Mesendoderm (in vitro differentiated cells): Measurements from ENCODE around the gene BRD9. TPM values are rescaled to one million over a fixed set of nuclear protein-coding genes. Genes with fewer than 3 reads are reported as not detected.
"Not testable (repeated sequence)": the region's sequence is repeated elsewhere in the genome, so short reads cannot be mapped to it uniquely, and the experiment has no call there.

Source experiments
- DNase-seq: peaks from one replicate; pipeline ENCODE4 v3.0.0; 2013
- H2AK5ac ChIP-seq: 2 replicates; pipeline ENCODE4 v1.6.1; 2013; ENCODE audit warnings: low read length, inconsistent platforms
- H2BK120ac ChIP-seq: 2 replicates; pipeline ENCODE4 v1.6.1; 2013; ENCODE audit warnings: low read depth, mild to moderate bottlenecking, low read length, moderate library complexity, mixed read lengths
- H2BK15ac ChIP-seq: replicated peaks from 2 replicates; pipeline ENCODE4 v1.6.1; 2013; ENCODE audit warnings: low read depth, mild to moderate bottlenecking, moderate library complexity
- H2BK5ac ChIP-seq: 2 replicates; pipeline ENCODE4 v1.6.1; 2013; ENCODE audit warnings: low read length, inconsistent platforms
- H3K18ac ChIP-seq: 2 replicates; pipeline ENCODE4 v1.6.1; 2013; ENCODE audit warnings: mild to moderate bottlenecking, low read length, mixed read lengths
- H3K23ac ChIP-seq: one replicate; pipeline ENCODE4 v1.6.1; 2013; ENCODE audit warnings: low read length
- H3K27ac ChIP-seq: 2 replicates; pipeline ENCODE4 v1.5.1; 2013; ENCODE audit warnings: low read depth, mild to moderate bottlenecking, inconsistent platforms, low read length, moderate library complexity
- H3K27me3 ChIP-seq: 2 replicates; pipeline ENCODE4 v1.6.1; 2013; ENCODE audit warnings: low read length, control low read depth, mild to moderate bottlenecking, inconsistent platforms; ENCODE audit not compliant: insufficient read depth, poor library complexity
- H3K36me3 ChIP-seq: 2 replicates; pipeline ENCODE4 v1.6.1; 2013; ENCODE audit warnings: low read length, inconsistent platforms; ENCODE audit not compliant: control insufficient read depth, insufficient read depth
- H3K4ac ChIP-seq: one replicate; pipeline ENCODE4 v1.6.1; 2013; ENCODE audit warnings: low read depth, mild to moderate bottlenecking, low read length, moderate library complexity
- H3K4me1 ChIP-seq: 2 replicates; pipeline ENCODE4 v1.6.1; 2013; ENCODE audit warnings: low read depth, low read length, inconsistent platforms; ENCODE audit not compliant: control insufficient read depth
- H3K4me2 ChIP-seq: 2 replicates; pipeline ENCODE4 v1.6.1; 2013; ENCODE audit warnings: low read length
- H3K4me3 ChIP-seq: 2 replicates; pipeline ENCODE4 v1.5.1; 2013; ENCODE audit warnings: mild to moderate bottlenecking, low read length
- H3K56ac ChIP-seq: one replicate; pipeline ENCODE4 v1.6.1; 2013; ENCODE audit warnings: low read length
- H3K79me1 ChIP-seq: 2 replicates; pipeline ENCODE4 v1.6.1; 2013; ENCODE audit warnings: low read length, inconsistent platforms
- H3K79me2 ChIP-seq: 2 replicates; pipeline ENCODE4 v1.6.1; 2013; ENCODE audit warnings: mild to moderate bottlenecking, low read length; ENCODE audit not compliant: control insufficient read depth, insufficient read depth
- H3K9ac ChIP-seq: 2 replicates; pipeline ENCODE4 v1.6.1; 2013; ENCODE audit warnings: low read length, inconsistent platforms
- H4K5ac ChIP-seq: one replicate; pipeline ENCODE4 v1.6.1; 2013; ENCODE audit warnings: low read length
- H4K8ac ChIP-seq: one replicate; pipeline ENCODE4 v1.6.1; 2013; ENCODE audit warnings: low read depth, mild to moderate bottlenecking, control low read depth, low read length, moderate library complexity
- WGBS: extraction: QIAGEN DNeasy Blood & Tissue Kit; methylation state at CpG from one replicate; pipeline ENCODE4 v1.1.7; 2013; ENCODE audit warnings: low lambda C conversion rate, missing lambda C conversion rate; ENCODE audit not compliant: insufficient coverage; ENCODE audit errors: extremely low coverage; 5-methylcytosine and 5-hydroxymethylcytosine counted together
- polyA plus RNA-seq, 2 experiments: library from polyadenylated mRNA; stranded (reverse); fragments of 200-250 nt; gene quantifications; one replicate each; pipeline ENCODE4 v1.2.3, GENCODE V29; 2013

BRD9 gene
- 36.9 TPM for polyA plus RNA-seq (2013, experiment 1 of 2)
- polyA plus RNA-seq (2013, experiment 2 of 2), result 36.8 TPM

DNA sequence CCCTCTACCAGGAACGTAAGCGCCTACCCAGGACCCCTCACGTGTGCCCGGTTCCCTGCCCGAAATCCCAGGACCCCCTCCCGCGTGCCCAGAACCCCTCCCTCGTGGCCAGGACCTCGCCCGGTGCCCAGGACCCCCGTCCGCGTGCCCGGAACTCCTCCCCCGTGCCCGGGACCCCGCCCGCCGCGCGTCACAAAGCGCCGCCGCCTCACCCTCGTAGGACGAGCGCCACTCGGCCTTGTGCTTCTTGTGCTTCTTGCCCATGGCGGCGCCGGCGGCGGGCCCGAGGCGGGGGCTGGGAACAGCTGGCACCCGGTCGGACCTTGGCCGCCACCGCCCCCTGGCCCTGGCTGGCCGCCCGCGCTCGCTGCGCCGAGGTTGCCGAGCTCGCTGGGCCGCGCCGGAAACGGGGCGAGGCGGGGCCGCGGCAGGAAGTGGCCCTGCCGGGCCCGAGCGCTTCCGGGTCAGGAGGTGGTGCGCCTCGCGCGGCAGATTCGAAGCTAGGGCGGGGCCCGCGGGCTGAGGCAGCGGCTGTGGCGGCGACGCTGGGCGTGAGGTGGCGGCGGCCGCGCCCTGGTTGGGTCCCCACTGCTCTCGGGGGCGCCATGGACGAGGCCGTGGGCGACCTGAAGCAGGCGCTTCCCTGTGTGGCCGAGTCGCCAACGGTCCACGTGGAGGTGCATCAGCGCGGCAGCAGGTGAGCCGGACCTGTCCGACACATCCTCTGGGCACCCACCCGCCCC is at the start of gene BRD9, which contains the start of gene TRIP13:
TSS of gene BRD9 (minus strand) at position 408 of the 743 bp plus-strand sequence. CDS start at position 264, 144 bp downstream.
TSS of gene TRIP13 (plus strand) at position 491 of the 743 bp plus-strand sequence. CDS start at position 606, 115 bp downstream.
- Histone ChIP-seq H4K5ac (no peak within 1 kb of the TSS), H2BK120ac (no peak within 1 kb of the TSS), H3K79me1 (peaks cover 39% of the 10 kb centered on the region), H3K4ac (peak within 1 kb of the TSS; percentile 90), H3K4me1 (peaks cover 4% of the 10 kb centered on the region), H3K18ac (peak within 1 kb of the TSS; percentile 40), H2AK5ac (peak within 1 kb of the TSS; percentile 95), H3K4me2 (peak within 1 kb of the TSS; percentile 99), H3K4me3 (peak within 1 kb of the TSS; percentile 95), H3K27me3 (no peaks in the 10 kb centered on the region), H3K27ac (peak within 1 kb of the TSS; percentile 49), H3K36me3 (peaks cover 13% of the 10 kb centered on the region), H3K56ac (peak within 1 kb of the TSS; percentile 98), H3K9ac (peak within 1 kb of the TSS; percentile 99), H2BK5ac (peak within 1 kb of the TSS; percentile 81), H4K8ac (peak within 1 kb of the TSS; percentile 58), H3K79me2 (peaks cover 57% of the 10 kb centered on the region), H2BK15ac (no peak within 1 kb of the TSS), H3K23ac (peak within 1 kb of the TSS; percentile 98)
- WGBS, result no CpG with 5 or more reads among the region's 91 CpGs
- peak; percentile 86 for DNase-seq

DNA sequence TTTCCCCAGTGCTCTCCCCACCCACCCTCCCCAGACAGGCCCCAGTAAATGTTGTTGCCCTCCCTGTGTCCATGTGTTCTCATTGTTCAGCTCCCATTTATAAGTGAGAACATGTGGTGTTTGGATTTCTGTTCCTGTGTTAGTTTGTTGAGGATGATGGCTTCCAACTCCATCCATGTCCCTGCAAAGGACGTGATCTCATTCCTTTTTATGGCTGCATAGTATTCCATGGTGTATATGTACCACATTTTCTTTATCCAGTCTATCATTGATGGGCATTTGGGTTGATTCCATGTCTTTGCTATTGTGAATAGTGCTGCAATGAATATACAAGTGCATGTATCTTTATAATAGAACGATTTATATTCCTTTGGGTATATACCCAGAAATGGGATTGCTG is 48.1 kb upstream of the BRD9 start:
- H2BK15ac ChIP-seq, DNase-seq, H2AK5ac ChIP-seq, H4K8ac ChIP-seq, H2BK5ac ChIP-seq, H3K23ac ChIP-seq, H3K4me1 ChIP-seq, H3K9ac ChIP-seq, H3K56ac ChIP-seq, H2BK120ac ChIP-seq, H3K18ac ChIP-seq, H3K79me2 ChIP-seq, H3K4me2 ChIP-seq, H3K4ac ChIP-seq, H3K27me3 ChIP-seq, H3K79me1 ChIP-seq, H4K5ac ChIP-seq, H3K4me3 ChIP-seq, H3K27ac ChIP-seq, H3K36me3 ChIP-seq: not testable (repeated sequence)
- WGBS, result no CpG with 5 or more reads among the region's 2 CpGs

DNA sequence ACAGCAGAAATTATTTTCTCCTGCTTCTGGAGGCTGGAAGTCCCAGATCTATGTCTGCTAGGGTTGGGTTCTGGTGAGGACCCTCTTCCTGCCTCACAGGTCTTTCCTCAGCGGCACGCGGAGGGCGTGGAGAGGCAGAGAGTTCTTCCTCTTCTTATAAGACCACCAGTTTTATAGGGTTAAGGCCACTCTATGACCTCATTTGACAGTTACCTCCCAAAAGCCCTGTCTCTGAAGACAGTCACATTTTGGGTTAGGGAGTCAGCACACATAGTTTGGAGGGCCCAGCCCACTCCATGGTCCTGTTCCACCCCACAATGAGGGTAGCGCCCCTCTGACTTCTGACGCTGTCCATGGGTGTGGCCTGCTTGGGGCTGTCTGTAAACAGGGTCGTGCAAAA is 46.8 kb upstream of the BRD9 start:
- Histone ChIP-seq H3K4me2 (no peak overlapping the region), H3K23ac (no peak overlapping the region), H3K79me1 (no peaks in the 10 kb centered on the region), H4K5ac (no peak overlapping the region), H3K18ac (no peak overlapping the region), H3K27ac (no peak overlapping the region), H2BK15ac (no peak overlapping the region), H2AK5ac (no peak overlapping the region), H3K4ac (no peak overlapping the region), H3K36me3 (no peaks in the 10 kb centered on the region), H3K27me3 (no peaks in the 10 kb centered on the region), H3K79me2 (no peaks in the 10 kb centered on the region), H2BK5ac (no peak overlapping the region), H2BK120ac (no peak overlapping the region), H3K4me1 (no peaks in the 10 kb centered on the region), H3K9ac (no peak overlapping the region), H4K8ac (no peak overlapping the region), H3K56ac (no peak overlapping the region), H3K4me3 (no peak overlapping the region)
- no peak for DNase-seq
- no CpG with 5 or more reads among the region's 7 CpGs for WGBS

DNA sequence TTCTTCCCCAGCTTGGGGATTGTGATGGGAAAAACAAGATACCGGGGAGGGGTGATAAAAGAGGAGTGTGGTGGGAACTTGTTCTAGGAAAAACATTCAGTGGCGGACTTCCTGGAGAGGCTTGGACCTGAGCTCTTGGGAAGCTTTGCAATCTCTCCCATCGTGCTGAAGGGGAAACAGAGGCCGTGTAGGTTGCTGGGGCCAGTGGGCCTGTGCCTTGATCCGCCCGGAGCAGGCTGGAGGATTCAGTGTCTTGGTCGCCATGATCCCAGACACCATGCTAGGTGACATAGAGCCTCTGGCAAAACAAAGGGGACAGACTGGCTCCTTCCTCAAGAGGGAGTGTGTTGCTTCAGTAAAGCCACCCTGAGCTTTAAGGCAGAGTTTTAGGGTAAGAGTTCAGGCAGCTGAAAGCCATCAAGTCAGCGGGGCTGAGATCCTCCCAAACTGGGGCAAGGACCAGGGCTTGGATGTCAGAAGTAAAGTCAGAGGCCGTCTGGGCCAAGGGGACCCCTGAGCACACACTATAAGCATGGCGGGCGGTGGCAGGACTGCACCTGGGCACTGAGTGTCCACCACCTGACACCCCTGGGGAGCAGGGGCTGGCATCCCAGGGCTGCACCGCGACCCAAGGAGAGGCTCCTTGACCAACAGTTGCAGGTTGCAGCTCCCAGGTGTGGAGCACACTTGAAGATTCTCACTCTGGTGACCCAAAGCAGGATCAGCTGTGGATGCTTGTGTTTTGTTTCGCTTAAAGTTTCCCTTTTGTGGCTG is 44.7 kb upstream of the BRD9 start:
- Histone ChIP-seq H4K8ac (no peak overlapping the region), H3K27ac (no peak overlapping the region), H3K79me1 (no peaks in the 10 kb centered on the region), H2BK15ac (no peak overlapping the region), H3K4me2 (no peak overlapping the region), H3K4me1 (no peaks in the 10 kb centered on the region), H2BK5ac (no peak overlapping the region), H2BK120ac (no peak overlapping the region), H3K56ac (no peak overlapping the region), H3K4me3 (no peak overlapping the region), H3K4ac (no peak overlapping the region), H3K18ac (no peak overlapping the region), H3K23ac (no peak overlapping the region), H3K79me2 (no peaks in the 10 kb centered on the region), H3K9ac (no peak overlapping the region), H3K27me3 (no peaks in the 10 kb centered on the region), H2AK5ac (no peak overlapping the region), H3K36me3 (no peaks in the 10 kb centered on the region), H4K5ac (no peak overlapping the region)
- DNase-seq, result no peak
- WGBS, result no CpG with 5 or more reads among the region's 14 CpGs

DNA sequence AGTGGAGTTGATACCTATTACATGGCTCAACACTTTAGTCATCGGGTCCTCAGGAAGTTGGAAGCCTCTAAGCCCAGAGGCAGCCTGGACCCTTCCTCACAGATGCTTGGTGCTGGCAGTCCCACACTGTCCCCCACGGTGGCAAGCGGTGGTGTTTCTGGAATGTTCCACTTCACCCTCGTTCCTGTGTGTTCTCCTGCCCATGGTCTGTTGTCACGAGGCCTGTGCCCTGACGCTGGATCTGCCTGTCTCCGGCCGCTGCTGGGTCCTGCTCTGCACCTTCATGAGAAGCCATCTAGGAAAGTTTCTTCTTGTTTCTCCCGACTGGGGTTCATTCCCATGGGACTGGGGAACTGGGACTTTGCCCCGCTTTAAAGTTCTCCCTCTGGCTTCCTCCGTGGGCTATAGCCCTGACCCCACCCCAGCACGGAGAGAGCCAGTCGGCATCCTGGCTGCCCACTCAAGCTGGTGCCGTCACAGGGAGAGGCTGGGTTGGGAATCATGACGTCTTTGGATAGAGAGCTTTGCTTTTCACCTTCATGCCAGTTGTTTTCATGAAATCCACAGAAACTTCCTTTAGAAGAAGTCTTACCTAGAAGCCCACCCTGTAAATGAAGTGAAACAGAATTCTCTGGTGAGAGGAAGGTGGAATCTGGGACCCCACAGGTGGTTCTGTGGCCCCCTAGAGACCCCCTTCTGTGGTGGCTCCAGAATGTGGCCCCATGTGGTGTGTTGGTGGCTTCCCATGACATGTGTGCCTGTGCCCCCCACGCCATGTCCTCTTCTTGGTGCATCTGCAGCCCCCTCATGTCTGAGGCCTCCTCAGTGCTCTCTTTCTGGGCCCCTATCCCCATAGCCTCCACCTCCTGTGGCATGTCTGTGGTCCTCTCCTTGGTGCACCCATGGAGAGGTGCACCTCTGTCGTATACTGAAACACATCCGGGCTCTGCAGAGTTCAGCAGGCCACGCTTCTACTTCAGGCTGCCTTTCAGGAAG is 43.8 kb upstream of the BRD9 start:
- no peaks in the 10 kb centered on the region for H3K36me3 ChIP-seq
- no peak overlapping the region for H2BK120ac ChIP-seq
- no peak overlapping the region for H3K18ac ChIP-seq
- H2AK5ac ChIP-seq, result no peak overlapping the region
- no peak overlapping the region for H3K56ac ChIP-seq
- no peak overlapping the region for H3K9ac ChIP-seq
- H2BK5ac ChIP-seq, result no peak overlapping the region
- no peak overlapping the region for H3K4me3 ChIP-seq
- WGBS, result no CpG with 5 or more reads among the region's 19 CpGs
- no peaks in the 10 kb centered on the region for H3K79me2 ChIP-seq
- H3K4ac ChIP-seq, result no peak overlapping the region
- no peaks in the 10 kb centered on the region for H3K4me1 ChIP-seq
- no peaks in the 10 kb centered on the region for H3K27me3 ChIP-seq
- no peak overlapping the region for H4K5ac ChIP-seq
- no peak overlapping the region for H3K4me2 ChIP-seq
- no peak overlapping the region for H3K27ac ChIP-seq
- DNase-seq, result no peak
- no peaks in the 10 kb centered on the region for H3K79me1 ChIP-seq
- H2BK15ac ChIP-seq, result no peak overlapping the region
- H4K8ac ChIP-seq, result no peak overlapping the region
- no peak overlapping the region for H3K23ac ChIP-seq
